Measurements from ENCODE around the gene KRTAP5-9. TPM values are rescaled to one million over a fixed set of nuclear protein-coding genes. Genes with fewer than 3 reads are reported as not detected.

The KRTAP5-9 gene, protein sequence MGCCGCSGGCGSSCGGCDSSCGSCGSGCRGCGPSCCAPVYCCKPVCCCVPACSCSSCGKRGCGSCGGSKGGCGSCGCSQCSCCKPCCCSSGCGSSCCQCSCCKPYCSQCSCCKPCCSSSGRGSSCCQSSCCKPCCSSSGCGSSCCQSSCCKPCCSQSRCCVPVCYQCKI
- total RNA-seq (2022; extraction: Qiagen RNA extraction): not detected in 5 replicates

DNA sequence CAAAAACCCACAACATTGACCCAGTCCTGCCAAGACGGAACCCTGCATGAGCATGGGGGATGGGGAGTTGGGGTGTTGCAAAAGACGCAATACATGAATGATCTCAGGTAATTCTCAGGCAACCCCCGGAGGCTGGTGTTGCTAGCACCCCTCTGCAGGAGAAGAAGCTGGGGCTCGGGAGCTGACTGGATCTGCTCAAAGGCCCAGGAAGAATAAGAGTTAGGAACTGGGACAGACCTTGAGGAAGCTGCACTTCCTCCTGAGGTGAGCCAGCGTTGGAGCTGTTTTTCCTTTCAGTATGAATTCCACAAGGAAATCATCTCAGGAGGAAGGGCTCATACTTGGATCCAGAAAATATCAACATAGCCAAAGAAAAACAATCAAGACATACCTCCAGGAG lies at the start of gene KRTAP5-9:
TSS of gene KRTAP5-9 (plus strand) at position 301 of the 400 bp plus-strand sequence. CDS start 238 bp downstream, outside the sequence.

DNA sequence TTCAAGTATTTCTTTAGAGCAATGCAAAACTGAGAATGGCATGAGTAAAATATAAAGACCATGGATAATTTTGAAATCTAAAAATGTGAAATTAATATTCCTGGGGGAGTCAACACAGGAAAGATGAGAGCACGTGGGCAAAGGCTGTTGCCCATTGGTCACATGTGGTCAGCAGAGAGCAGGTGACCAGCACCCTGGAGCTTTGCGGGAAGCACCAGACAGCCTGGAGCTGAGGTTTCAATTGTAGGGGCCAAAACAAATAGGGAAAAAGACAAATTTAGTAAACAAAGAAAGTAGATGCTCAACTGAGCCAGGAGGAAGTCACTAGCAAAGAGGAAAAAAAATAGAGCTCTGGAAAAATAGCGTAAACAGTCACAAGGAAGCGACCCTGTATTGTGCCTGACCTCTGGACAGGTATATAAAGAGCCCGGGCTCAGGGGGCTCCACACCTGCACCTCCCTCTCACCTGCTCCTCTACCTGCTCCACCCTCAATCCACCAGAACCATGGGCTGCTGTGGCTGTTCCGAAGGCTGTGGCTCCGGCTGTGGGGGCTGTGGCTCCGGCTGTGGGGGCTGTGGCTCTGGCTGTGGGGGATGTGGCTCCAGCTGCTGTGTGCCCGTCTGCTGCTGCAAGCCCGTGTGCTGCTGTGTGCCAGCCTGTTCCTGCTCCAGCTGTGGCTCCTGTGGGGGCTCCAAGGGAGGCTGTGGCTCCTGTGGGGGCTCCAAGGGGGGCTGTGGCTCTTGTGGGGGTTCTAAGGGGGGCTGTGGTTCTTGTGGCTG lies 21.2 kb upstream of the KRTAP5-9 start, which contains the start of gene KRTAP5-7:
TSS of gene KRTAP5-7 (plus strand) at position 472 of the 780 bp plus-strand sequence. CDS start at position 506, 34 bp downstream.

DNA sequence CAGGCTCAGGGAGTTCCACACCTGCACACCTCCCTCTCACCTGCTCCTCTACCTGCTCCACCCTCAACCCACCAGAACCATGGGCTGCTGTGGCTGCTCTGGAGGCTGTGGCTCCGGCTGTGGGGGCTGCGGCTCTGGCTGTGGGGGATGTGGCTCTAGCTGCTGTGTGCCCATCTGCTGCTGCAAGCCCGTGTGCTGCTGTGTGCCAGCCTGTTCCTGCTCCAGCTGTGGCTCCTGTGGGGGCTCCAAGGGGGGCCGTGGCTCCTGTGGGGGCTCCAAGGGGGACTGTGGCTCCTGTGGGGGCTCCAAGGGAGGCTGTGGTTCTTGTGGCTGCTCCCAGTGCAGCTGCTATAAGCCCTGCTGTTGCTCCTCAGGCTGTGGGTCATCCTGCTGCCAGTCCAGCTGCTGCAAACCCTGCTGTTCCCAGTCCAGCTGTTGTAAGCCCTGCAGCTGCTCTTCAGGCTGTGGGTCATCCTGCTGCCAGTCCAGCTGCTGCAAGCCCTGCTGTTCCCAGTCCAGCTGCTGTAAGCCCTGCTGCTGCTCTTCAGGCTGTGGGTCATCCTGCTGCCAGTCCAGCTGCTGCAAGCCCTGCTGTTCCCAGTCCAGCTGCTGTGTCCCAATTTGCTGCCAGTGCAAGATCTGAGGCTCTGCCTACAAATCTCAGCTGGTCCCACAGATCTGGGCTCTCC lies 10.1 kb upstream of the KRTAP5-9 start, which contains the start of gene KRTAP5-8:
TSS of gene KRTAP5-8 (plus strand) at position 49 of the 689 bp plus-strand sequence. CDS start at position 80, 31 bp downstream.

DNA sequence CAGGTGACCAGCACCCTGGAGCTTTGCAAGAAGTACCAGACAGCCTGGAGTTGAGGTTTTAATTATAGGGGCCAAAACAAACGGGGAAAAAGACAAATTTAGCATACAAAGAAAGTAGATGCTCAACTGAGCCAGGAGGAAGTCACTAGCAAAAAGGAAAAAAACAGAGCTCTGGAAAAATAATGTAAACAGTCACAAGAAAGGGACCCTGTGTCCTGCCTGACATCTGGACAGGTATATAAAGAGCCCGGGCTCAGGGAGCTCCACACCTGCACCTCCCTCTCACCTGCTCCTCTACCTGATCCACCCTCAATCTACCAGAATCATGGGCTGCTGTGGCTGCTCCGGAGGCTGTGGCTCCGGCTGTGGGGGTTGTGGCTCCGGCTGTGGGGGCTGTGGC lies 17.0 kb downstream of the KRTAP5-9 start, which contains the start of gene KRTAP5-10:
TSS of gene KRTAP5-10 (plus strand) at position 301 of the 400 bp plus-strand sequence. CDS start at position 326, 25 bp downstream.

DNA sequence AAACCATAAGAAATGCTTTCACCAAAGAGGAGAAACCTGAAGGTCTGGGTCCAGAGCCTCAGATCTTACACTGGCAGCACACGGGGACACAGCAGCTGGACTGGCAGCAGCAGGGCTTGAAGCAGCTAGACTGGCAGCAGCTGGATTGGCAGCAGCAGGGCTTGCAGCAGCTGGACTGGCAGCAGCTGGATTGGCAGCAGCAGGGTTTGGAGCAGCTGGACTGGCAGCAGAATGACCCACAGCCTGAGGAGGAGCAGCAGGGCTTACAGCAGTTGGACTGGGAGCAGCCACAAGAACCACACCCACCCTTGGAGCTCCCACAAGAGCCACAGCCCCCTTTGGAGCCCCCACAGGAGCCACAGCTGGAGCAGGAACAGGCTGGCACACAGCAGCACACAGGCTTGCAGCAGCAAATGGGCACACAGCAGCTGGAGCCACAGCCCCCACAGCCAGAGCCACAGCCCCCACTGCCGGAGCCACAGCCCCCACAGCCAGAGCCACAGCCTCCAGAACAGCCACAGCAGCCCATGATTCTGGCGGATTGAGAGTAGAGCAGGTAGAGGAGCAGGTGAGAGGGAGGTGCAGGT lies 34.2 kb downstream of the KRTAP5-9 start, which contains the start of gene KRTAP5-11:
TSS of gene KRTAP5-11 (minus strand) at position 567 of the 587 bp plus-strand sequence. CDS start at position 529, 38 bp downstream.

Other genes with a start within 250 kb of the KRTAP5-9 start
- 39.2 to 52.6 TPM (median 48.3 TPM) in 5 replicates for gene DHCR7, start 100.0 kb upstream of the KRTAP5-9 start, total RNA-seq (2022; extraction: Qiagen RNA extraction)
- gene NADSYN1, start 95.2 kb upstream of the KRTAP5-9 start, total RNA-seq (2022; extraction: Qiagen RNA extraction): 37.4 to 49.6 TPM (median 48.7 TPM) in 5 replicates
- gene KRTAP5-7, start 21.2 kb upstream of the KRTAP5-9 start, total RNA-seq (2022; extraction: Qiagen RNA extraction): not detected in 5 replicates
- gene KRTAP5-8, start 10.4 kb upstream of the KRTAP5-9 start, total RNA-seq (2022; extraction: Qiagen RNA extraction): not detected in 5 replicates
- gene KRTAP5-10, start 17.1 kb downstream of the KRTAP5-9 start, total RNA-seq (2022; extraction: Qiagen RNA extraction): not detected in 5 replicates
- gene KRTAP5-11, start 34.5 kb downstream of the KRTAP5-9 start, total RNA-seq (2022; extraction: Qiagen RNA extraction): not detected in 5 replicates

All from A549 treated with Mapracorat at 1 μM for 4 hours (cell line).